ENCODE data around the gene RASL11A.
"Not testable (repeated sequence)": the region's sequence is repeated elsewhere in the genome, so short reads cannot be mapped to it uniquely, and the experiment has no call there.

The RASL11A gene, protein sequence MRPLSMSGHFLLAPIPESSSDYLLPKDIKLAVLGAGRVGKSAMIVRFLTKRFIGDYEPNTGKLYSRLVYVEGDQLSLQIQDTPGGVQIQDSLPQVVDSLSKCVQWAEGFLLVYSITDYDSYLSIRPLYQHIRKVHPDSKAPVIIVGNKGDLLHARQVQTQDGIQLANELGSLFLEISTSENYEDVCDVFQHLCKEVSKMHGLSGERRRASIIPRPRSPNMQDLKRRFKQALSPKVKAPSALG

GRCh38 chr13:27270594-27271520 lies at the start of gene RASL11A:
Gene RASL11A, plus strand, starts transcription at chr13:27270830. Its CDS starts 115 bp downstream, at chr13:27270945.
- Histone ChIP-seq H4K20me1 (ENCODE audit: insufficient read depth, low read length, poor library complexity, severe bottlenecking) (no peaks in the 10 kb centered on the region), H2AFZ (ENCODE audit: low read length) (no peak within 1 kb of the TSS), H3K27me3 (ENCODE audit: insufficient read depth, low read length, poor library complexity, severe bottlenecking) (no peaks in the 10 kb centered on the region), H3K4me1 (ENCODE audit: insufficient read depth, low read length, poor library complexity, severe bottlenecking) (no peaks in the 10 kb centered on the region), H3K9ac (ENCODE audit: low read depth, low read length, poor library complexity, severe bottlenecking) (no peak within 1 kb of the TSS), H3K4me3 (ENCODE audit: low read length, poor library complexity, severe bottlenecking) (no peak within 1 kb of the TSS), H3K4me2 (ENCODE audit: low read depth, low read length, poor library complexity, severe bottlenecking) (no peak within 1 kb of the TSS), H3K36me3 (ENCODE audit: insufficient read depth, low read length) (no peaks in the 10 kb centered on the region), H3K9me2 (replicated peaks; ENCODE audit: low read depth, low read length) (no peaks in the 10 kb centered on the region), H3K9me3 (ENCODE audit: insufficient read depth, low read depth, low read length) (no peaks in the 10 kb centered on the region), H3F3A (ENCODE audit: low read depth) (no peaks in the 10 kb centered on the region), H3K79me2 (ENCODE audit: insufficient read depth, low read length) (no peaks in the 10 kb centered on the region)
- TF ChIP-seq EZH2phosphoT487 (IDR thresholded peaks at IDR 0.05; ENCODE audit: borderline replicate concordance), result no peak
- TF ChIP-seq, protein P1, sequence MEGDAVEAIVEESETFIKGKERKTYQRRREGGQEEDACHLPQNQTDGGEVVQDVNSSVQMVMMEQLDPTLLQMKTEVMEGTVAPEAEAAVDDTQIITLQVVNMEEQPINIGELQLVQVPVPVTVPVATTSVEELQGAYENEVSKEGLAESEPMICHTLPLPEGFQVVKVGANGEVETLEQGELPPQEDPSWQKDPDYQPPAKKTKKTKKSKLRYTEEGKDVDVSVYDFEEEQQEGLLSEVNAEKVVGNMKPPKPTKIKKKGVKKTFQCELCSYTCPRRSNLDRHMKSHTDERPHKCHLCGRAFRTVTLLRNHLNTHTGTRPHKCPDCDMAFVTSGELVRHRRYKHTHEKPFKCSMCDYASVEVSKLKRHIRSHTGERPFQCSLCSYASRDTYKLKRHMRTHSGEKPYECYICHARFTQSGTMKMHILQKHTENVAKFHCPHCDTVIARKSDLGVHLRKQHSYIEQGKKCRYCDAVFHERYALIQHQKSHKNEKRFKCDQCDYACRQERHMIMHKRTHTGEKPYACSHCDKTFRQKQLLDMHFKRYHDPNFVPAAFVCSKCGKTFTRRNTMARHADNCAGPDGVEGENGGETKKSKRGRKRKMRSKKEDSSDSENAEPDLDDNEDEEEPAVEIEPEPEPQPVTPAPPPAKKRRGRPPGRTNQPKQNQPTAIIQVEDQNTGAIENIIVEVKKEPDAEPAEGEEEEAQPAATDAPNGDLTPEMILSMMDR (conservative IDR thresholded peaks at IDR 0.05; ENCODE audit: low read length), result no peak

GRCh38 chr13:27222100-27222499 lies 48.5 kb upstream of the RASL11A start:
- not testable (repeated sequence) for H3F3A ChIP-seq (ENCODE audit: low read depth); H3K4me2 ChIP-seq (ENCODE audit: low read depth, low read length, poor library complexity, severe bottlenecking); H3K4me1 ChIP-seq (ENCODE audit: insufficient read depth, low read length, poor library complexity, severe bottlenecking)

GRCh38 chr13:27226991-27227390 lies 43.6 kb upstream of the RASL11A start:
- TF ChIP-seq, protein P1 (conservative IDR thresholded peaks at IDR 0.05; ENCODE audit: low read length), result no peak
- Histone ChIP-seq H3K9ac (ENCODE audit: low read depth, low read length, poor library complexity, severe bottlenecking) (no peak overlapping the region), H3K27me3 (ENCODE audit: insufficient read depth, low read length, poor library complexity, severe bottlenecking) (no peaks in the 10 kb centered on the region), H3K79me2 (ENCODE audit: insufficient read depth, low read length) (no peaks in the 10 kb centered on the region), H4K20me1 (ENCODE audit: insufficient read depth, low read length, poor library complexity, severe bottlenecking) (no peaks in the 10 kb centered on the region), H3F3A (ENCODE audit: low read depth) (no peaks in the 10 kb centered on the region), H3K4me3 (ENCODE audit: low read length, poor library complexity, severe bottlenecking) (no peak overlapping the region), H2AFZ (ENCODE audit: low read length) (no peak overlapping the region), H3K9me2 (replicated peaks; ENCODE audit: low read depth, low read length) (no peaks in the 10 kb centered on the region), H3K9me3 (ENCODE audit: insufficient read depth, low read depth, low read length) (peaks cover 3% of the 10 kb centered on the region; the same call in 1 of the 2 replicates), H3K4me1 (ENCODE audit: insufficient read depth, low read length, poor library complexity, severe bottlenecking) (peaks cover 7% of the 10 kb centered on the region), H3K36me3 (ENCODE audit: insufficient read depth, low read length) (no peaks in the 10 kb centered on the region), H3K4me2 (ENCODE audit: low read depth, low read length, poor library complexity, severe bottlenecking) (no peak overlapping the region)

More at GRCh38 chr13:27222100-27222499, 48.5 kb upstream of the RASL11A start:
- not testable (repeated sequence) for H3K9ac ChIP-seq (ENCODE audit: low read depth, low read length, poor library complexity, severe bottlenecking); H3K9me3 ChIP-seq (ENCODE audit: insufficient read depth, low read depth, low read length); H3K9me2 ChIP-seq (replicated peaks; ENCODE audit: low read depth, low read length); H4K20me1 ChIP-seq (ENCODE audit: insufficient read depth, low read length, poor library complexity, severe bottlenecking); H3K79me2 ChIP-seq (ENCODE audit: insufficient read depth, low read length); H3K36me3 ChIP-seq (ENCODE audit: insufficient read depth, low read length); H3K4me3 ChIP-seq (ENCODE audit: low read length, poor library complexity, severe bottlenecking); H3K27me3 ChIP-seq (ENCODE audit: insufficient read depth, low read length, poor library complexity, severe bottlenecking); H2AFZ ChIP-seq (ENCODE audit: low read length)
